ENCODE data around the gene DEAF1. TPM values are rescaled to one million over a fixed set of nuclear protein-coding genes. Genes with fewer than 3 reads are reported as not detected.

The DEAF1 gene
- polyA plus RNA-seq, 3 donors, result 44.0 to 58.7 (median 57.1) TPM

DNA sequence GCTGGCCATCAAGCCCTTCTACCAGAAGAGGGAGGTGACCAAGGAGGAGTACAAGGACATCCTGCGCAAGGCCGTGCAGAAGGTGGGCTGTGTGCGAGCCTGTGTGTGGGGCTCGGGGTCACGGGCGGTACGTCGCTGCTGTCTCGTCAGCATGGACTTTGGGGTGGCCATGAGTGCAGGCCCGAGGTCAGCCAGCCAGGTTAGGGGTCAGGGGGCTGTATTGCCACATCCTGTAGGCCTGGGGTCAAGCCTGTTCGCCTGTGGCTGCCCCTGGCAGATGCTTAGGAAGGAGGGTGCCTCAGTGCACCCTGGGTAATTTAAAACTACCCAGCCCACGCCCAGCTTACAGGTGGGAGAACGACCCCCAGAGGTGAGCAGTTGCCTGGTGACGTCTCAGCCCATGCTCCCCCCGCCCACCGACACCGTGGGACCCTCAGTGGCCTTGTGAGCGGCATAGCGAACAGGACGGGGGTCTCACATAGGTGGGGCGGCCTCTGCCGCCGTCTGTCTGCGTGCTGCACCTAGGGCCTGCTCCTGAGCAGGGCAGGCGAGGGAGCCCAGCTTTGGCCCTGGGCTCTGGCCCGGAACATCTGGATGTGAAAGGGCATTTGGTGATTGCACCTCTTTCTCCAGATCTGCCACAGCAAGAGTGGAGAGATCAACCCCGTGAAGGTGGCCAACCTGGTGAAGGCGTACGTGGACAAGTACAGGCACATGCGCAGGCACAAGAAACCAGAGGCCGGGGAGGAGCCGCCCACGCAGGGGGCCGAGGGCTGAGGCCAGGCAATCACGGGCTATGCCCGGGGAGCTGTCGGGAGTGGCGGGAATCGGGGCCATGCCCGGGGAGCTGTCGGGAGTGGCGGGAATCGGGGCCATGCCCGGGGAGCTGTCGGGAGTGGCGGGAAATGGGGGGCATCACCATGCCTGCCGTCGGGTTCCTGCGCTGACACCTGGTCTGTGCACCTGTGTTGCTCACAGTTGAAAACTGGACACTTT, 83.7 kb downstream of the DEAF1 start:
- DNase-seq (ENCODE audit: extremely low read depth in 1 of 11, low read depth in 9 of 11, low spot score in 4 of 11), result no peak

DNA sequence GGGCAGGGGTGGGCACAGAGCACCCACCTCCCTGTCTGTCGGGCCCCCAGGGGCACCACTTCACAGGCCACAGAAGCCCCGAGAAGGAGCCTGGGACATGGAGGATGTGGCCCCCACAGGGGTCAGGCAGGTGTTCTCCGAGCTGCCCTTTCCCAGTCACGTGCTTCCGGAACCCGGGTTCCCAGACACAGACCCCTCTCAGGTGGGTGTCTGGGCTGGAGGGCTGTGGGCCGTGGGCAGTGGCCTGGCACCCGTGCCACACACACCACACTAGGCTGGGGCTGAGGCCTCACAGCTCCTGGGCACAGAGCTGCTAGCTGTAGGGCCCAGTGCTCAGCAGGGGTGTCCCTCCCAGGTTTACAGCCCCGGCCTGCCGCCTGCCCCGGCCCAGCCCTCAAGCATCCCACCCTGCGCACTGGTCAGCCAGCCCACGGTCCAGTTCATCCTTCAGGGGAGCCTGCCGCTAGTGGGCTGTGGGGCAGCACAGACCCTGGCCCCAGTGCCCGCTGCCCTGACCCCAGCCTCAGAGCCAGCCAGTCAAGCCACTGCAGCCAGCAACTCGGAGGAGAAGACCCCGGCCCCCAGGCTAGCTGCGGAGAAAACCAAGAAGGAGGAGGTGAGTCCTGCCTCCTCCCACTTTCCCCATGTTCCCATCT, 84.7 kb downstream of the DEAF1 start:
- DNase-seq (ENCODE audit: extremely low read depth in 1 of 11, low read depth in 9 of 11, low spot score in 4 of 11), result no peak

DNA sequence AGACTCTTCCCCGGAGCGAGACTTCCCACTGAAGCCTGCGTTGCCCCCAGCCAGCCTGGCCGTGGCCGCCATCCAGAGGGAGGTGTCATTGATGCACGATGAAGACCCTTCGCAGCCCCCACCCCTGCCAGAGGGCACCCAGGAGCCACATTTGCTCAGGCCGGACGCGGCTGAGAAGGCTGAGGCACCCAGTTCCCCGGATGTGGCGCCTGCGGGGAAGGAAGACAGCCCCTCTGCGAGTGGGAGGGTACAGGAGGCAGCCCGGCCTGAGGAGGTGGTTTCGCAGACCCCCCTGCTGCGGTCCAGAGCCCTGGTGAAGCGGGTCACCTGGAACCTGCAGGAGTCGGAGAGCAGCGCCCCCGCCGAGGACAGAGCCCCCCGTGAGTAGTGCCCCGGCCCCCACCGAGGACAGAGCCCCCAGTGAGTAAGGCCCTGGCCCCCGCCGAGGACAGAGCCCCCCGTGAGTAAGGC, 85.6 kb downstream of the DEAF1 start:
- DNase-seq (ENCODE audit: extremely low read depth in 1 of 11, low read depth in 9 of 11, low spot score in 4 of 11), result no peak

GRCh38 chr11:608791-609251, 86.2 kb downstream of the DEAF1 start:
- DNase-seq (ENCODE audit: extremely low read depth in 1 of 11, low read depth in 9 of 11, low spot score in 4 of 11), result no peak

- no peak for DNase-seq (ENCODE audit: extremely low read depth in 1 of 11, low read depth in 9 of 11, low spot score in 4 of 11)
Observed at GRCh38 chr11:607971-608659, 86.9 kb downstream of the DEAF1 start.

DNA sequence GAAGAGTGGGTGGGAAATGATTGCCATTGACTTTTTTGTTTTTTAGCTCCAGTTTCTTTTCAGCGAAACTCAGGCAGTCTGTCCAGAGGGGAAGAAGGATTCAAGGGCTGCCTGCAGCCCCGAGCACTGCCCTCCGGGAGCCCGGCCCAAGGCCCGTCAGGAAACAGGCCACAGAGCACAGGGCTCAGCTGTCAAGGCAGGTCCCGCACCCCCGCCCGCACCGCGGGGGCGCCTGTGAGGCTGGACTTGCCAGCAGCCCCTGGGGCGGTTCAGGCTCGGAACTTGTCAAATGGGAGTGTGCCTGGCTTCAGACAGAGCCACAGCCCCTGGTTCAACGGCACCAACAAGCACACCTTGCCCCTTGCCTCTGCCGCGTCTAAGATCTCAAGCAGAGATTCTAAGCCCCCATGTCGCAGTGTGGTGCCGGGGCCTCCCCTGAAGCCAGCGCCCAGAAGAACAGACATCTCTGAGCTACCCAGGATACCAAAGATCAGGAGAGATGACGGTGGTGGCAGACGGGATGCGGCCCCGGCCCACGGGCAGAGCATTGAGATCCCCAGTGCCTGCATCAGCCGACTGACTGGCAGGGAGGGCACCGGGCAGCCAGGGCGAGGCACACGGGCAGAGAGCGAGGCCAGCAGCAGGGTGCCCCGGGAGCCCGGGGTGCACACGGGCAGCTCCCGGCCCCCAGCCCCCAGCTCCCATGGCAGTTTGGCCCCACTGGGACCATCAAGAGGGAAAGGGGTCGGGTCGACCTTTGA, 87.8 kb downstream of the DEAF1 start:
- no peak for DNase-seq (ENCODE audit: extremely low read depth in 1 of 11, low read depth in 9 of 11, low spot score in 4 of 11)

DNA sequence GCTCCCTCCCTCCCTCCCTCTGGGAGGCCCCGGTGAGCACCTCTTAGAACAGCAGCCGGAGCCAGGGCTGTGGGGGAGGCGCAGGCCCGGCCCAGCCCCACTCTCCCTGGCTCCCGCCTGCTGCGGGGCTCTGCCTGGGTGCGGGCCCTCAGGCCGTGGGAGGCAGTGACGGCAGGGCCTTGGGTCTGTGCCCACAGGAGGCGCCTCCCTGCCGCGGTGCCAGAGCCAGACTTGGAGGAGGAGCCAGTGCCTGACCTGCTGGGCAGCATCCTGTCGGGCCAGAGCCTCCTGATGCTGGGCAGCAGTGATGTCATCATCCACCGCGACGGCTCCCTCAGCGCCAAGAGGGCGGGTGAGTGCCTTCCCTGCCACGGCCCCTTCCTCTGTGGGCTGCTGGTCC, 88.8 kb downstream of the DEAF1 start:
- DNase-seq (ENCODE audit: extremely low read depth in 1 of 11, low read depth in 9 of 11, low spot score in 4 of 11), result no peak

DNA sequence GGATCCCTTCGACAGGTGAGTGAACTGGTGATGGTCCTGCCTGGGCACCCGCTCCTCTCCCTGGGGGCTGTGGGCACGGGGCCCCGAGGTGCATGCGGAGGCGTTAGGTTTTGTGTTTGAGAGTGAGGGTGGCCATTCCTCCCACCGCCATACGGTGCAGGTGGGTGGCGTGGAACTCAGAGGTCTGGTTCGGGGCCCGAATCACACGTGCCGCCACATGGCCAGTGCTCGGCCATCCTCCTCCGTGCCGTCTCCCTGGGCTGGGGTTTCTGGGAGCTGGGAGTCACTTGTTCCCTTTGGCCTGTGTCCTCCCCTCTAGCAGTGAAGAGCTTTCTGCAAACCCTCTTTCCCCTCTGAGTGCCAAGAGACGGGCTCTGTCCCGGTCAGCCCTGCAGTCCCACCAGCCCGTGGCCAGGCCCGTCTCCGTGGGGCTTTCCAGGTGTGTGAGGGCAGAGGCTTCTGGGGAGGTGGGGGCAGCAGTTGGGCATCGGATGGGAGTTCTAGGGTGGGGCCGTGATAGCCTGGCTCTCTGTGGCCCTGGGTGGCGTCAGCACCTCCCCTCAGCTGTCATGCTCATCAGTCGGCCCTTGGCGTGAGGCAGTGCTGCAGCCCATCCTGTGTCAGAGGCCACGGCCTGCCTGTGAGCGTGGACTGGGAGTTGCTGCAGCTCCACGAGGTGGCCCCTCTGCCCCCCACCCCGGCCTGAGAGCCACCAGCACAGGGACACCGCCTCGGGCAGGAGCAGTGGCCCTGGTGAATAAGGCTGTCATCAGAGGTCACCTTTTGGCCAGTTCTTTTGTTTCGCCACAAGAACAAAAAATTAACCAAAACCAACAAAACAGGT, 89.5 kb downstream of the DEAF1 start:
- DNase-seq (ENCODE audit: extremely low read depth in 1 of 11, low read depth in 9 of 11, low spot score in 4 of 11), result no peak

DNA sequence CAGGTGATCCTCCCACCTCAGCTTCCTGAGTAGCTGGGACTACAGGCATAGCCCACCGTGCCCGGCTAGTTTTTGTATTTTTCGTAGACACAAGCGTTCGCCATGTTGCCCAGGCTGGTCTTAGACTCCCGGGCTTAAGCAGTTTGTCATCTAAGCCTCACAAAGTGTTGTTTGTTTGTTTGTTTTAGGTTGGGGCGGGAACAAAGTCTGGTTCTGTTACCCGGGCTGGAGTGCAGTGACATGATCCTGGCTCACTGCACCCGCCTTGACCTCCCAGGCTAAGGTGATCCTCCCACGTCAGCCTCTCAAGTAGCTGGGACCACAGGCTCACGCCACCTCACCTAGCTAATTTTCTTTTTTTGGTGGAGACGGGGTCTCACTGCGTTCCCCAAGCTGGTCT, 91.9 kb downstream of the DEAF1 start:
- no peak for DNase-seq (ENCODE audit: extremely low read depth in 1 of 11, low read depth in 9 of 11, low spot score in 4 of 11)

- DNase-seq (ENCODE audit: extremely low read depth in 1 of 11, low read depth in 9 of 11, low spot score in 4 of 11), result no peak
Observed at GRCh38 chr11:601573-602245, 93.3 kb downstream of the DEAF1 start.

- DNase-seq (ENCODE audit: extremely low read depth in 1 of 11, low read depth in 9 of 11, low spot score in 4 of 11), result no peak
Observed at GRCh38 chr11:598005-598680, 96.9 kb downstream of the DEAF1 start.

- DNase-seq (ENCODE audit: extremely low read depth in 1 of 11, low read depth in 9 of 11, low spot score in 4 of 11), result no peak
Observed at GRCh38 chr11:597166-597725, 97.8 kb downstream of the DEAF1 start.

- DNase-seq (ENCODE audit: extremely low read depth in 1 of 11, low read depth in 9 of 11, low spot score in 4 of 11), result no peak
Observed at GRCh38 chr11:596374-596773, 98.6 kb downstream of the DEAF1 start.

- DNase-seq (ENCODE audit: extremely low read depth in 1 of 11, low read depth in 9 of 11, low spot score in 4 of 11), result no peak
Observed at GRCh38 chr11:595400-595799, 99.6 kb downstream of the DEAF1 start.

All from renal cortex interstitium (tissue), 11 donors.